Transverse colon (tissue), 4 donors: ENCODE results near the gene BCAR3. TPM values are rescaled to one million over a fixed set of nuclear protein-coding genes. Genes with fewer than 3 reads are reported as not detected.

ENCODE experiments used
- DNase-seq: peaks from one replicate; pipeline ENCODE4 v3.0.0-alpha.2; 2019
- H3K27ac ChIP-seq, 4 donors: fragments of 200-600 bp; sonication (generic); 2 replicates each; pipeline ENCODE4 v1.5.1; 2016 to 2018; ENCODE audit warnings: inconsistent platforms in 4 of 4
- H3K27me3 ChIP-seq: fragments of 200-600 bp; sonication (generic); 2 replicates; pipeline ENCODE4 v1.5.1; 2017; ENCODE audit warnings: inconsistent platforms
- H3K36me3 ChIP-seq, 4 donors: fragments of 200-600 bp; sonication (generic); 2 replicates each; pipeline ENCODE4 v1.5.1; 2017 to 2019; ENCODE audit warnings: inconsistent platforms in 4 of 4
- H3K4me1 ChIP-seq, 4 donors: fragments of 200-600 bp; sonication (generic); 2 replicates each; pipeline ENCODE4 v1.5.1; 2017 to 2020; ENCODE audit warnings: inconsistent platforms in 4 of 4
- H3K4me3 ChIP-seq, 4 donors: fragments of 200-600 bp; sonication (generic); 1 replicate in 1 of 4; 2 replicates in 3 of 4; pipeline versions ENCODE4 v1.5.1 to v1.6.1; 2017 to 2019; ENCODE audit warnings: inconsistent platforms in 4 of 4
- H3K9me3 ChIP-seq, 2 donors: fragments of 200-600 bp; sonication (generic); 2 replicates each; pipeline ENCODE4 v1.5.1; 2017 to 2019; ENCODE audit warnings: inconsistent platforms in 2 of 2
- EP300 ChIP-seq: sonication (generic); formaldehyde crosslinking; IDR thresholded peaks from one replicate; pipeline ENCODE4 v1.6.1; 2017; ENCODE audit warnings: antibody characterized with exemption, low read depth
- POLR2A ChIP-seq: fragments of 450-650 bp; IDR thresholded peaks from one replicate; pipeline ENCODE4 v1.6.1; 2016; ENCODE audit warnings: antibody characterized with exemption, mild to moderate bottlenecking, moderate library complexity
- POLR2AphosphoS5 ChIP-seq, 3 donors: sonication (generic); formaldehyde crosslinking; IDR thresholded peaks; one replicate each; pipeline ENCODE4 v1.6.1; 2016; ENCODE audit warnings: antibody characterized with exemption in 3 of 3
- WGBS, 2 donors: methylation state at CpG; one replicate each; pipeline ENCODE4 v1.1.5; 2018; ENCODE audit warnings: low coverage in 1 of 2; 5-methylcytosine and 5-hydroxymethylcytosine counted together
- in situ Hi-C, 4 donors: fragments of 200-750 bp; cut with MboI; loops; one replicate each; pipeline versions ENCODE4 v1.15.0 to v1.15.1; 2017; ENCODE audit warnings: low sequenced_read_pairs in 3 of 4, low pct_ligation_motif_present in 1 of 4, low pct_unique_long_range_greater_than_20kb in 1 of 4
- intact Hi-C: fragments of 100-400 bp; cut with DNase I; formaldehyde crosslinking; loops from one replicate; pipeline ENCODE4 v1.15.1; 2023; ENCODE audit warnings: low total_unique reads
- total RNA-seq, 4 donors: library from RNA; depleted of rRNA; stranded (reverse); fragments of >200 nt; gene quantifications; one replicate each; pipeline ENCODE4 v1.1.0, GENCODE V29; 2016
- TF ChIP-seq, protein P1 (sequence below), 5 experiments: fragments of 200-600 bp in 3 of 5; fragments of 450-650 bp in 2 of 5; sonication (generic) in 3 of 5; IDR thresholded peaks; 1 replicate in 2 of 5; 2 replicates in 3 of 5; pipeline ENCODE4 v1.5.1; 2016 to 2017; ENCODE audit warnings: antibody characterized with exemption in 5 of 5, inconsistent platforms in 3 of 5, mild to moderate bottlenecking in 2 of 5, moderate library complexity in 1 of 5

BCAR3 gene
- total RNA-seq, 4 donors from 2014 or later, result 12.3 to 71.7 (median 40.5) TPM

DNA sequence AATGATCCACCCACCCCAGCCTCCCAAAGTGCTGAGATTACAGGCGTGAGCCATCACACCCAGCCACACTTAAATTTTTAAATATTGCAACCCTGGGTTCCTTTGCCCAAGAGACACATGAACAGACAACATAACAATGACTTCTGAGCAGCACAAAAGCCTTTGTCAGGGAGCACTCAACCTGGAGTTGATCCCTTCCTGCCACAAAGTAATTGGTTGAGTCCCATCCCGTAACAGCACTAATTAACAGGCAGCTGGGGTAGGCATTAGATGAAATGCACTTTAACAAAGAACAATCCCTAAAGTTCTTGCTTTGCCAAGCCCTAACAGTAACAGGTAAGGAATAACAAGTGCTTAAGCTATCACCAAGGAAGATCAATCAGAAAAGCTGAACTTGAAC lies 5.9 kb upstream of the BCAR3 start:
- Histone ChIP-seq H3K27ac (no peak overlapping the region), H3K9me3 (no peaks in the 10 kb centered on the region), H3K36me3 (no peaks in the 10 kb centered on the region), H3K4me1 (peaks cover 0 to 6% (median 3%) of the 10 kb centered on the region in 4 donors), H3K4me3 (no peak overlapping the region), H3K27me3 (no peaks in the 10 kb centered on the region)
- in situ Hi-C loops (no loop called here), intact Hi-C loops (no loop called here)
- TF ChIP-seq EP300 (no peak), POLR2AphosphoS5 (IDR thresholded peaks at IDR 0.05) (no peak), POLR2A (no peak)
- TF ChIP-seq, protein P1, sequence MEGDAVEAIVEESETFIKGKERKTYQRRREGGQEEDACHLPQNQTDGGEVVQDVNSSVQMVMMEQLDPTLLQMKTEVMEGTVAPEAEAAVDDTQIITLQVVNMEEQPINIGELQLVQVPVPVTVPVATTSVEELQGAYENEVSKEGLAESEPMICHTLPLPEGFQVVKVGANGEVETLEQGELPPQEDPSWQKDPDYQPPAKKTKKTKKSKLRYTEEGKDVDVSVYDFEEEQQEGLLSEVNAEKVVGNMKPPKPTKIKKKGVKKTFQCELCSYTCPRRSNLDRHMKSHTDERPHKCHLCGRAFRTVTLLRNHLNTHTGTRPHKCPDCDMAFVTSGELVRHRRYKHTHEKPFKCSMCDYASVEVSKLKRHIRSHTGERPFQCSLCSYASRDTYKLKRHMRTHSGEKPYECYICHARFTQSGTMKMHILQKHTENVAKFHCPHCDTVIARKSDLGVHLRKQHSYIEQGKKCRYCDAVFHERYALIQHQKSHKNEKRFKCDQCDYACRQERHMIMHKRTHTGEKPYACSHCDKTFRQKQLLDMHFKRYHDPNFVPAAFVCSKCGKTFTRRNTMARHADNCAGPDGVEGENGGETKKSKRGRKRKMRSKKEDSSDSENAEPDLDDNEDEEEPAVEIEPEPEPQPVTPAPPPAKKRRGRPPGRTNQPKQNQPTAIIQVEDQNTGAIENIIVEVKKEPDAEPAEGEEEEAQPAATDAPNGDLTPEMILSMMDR (IDR thresholded peaks at IDR 0.05), result no peak
- 93% methylated on average over 2 of the region's 2 CpGs; no CpG with 5 or more reads in 1 of the 2 donors for WGBS, 2 donors
- DNase-seq, result no peak

DNA sequence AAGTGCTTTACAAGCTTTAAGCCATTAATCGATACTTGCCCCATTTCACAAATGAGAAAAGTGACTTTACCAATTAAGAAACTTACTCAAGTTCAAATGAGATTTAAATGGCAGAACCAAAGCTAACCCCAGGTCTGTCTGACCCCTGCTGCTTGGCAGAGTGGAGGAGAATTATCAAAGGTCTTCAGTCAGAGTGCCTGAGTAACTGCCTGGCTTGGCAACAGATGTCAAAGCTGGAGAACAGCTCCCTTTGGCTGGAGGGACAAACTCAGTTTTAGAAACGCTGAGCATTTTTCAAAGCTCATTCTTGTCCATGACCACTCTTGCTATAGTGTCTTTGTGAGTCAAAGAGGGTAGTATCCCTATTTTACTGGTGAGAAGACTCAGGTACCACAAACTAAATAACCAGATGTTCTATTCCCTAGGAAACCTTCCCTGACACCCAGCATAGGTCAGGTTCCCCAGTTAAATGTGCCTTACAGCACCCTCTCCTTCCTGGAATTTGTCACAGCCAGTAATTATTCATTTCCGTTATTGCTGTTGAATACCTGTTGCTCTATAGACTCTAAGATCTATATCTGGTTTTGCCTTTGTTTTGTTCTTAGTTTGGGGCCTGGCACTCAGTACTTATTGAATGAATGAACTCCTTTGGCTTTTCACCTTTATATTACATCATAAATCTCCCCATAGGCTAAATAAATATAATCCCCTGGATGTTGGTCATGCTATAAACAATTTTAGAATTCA lies 5.0 kb upstream of the BCAR3 start:
- 82 to 83% methylated on average over 2 to 3 of the region's 3 CpGs for WGBS, 2 donors
- H3K27me3 ChIP-seq, result no peaks in the 10 kb centered on the region
- H3K4me1 ChIP-seq, result peaks cover 0 to 7% (median 5%) of the 10 kb centered on the region in 4 donors
- in situ Hi-C loops (no loop called here), intact Hi-C loops (no loop called here)
- H3K36me3 ChIP-seq, result no peaks in the 10 kb centered on the region
- no peak for TF ChIP-seq POLR2AphosphoS5 (IDR thresholded peaks at IDR 0.05)
- TF ChIP-seq POLR2A, result no peak
- no peak for TF ChIP-seq EP300
- TF ChIP-seq, protein P1 (IDR thresholded peaks at IDR 0.05), result no peak
- H3K27ac ChIP-seq, result no peak overlapping the region
- no peaks in the 10 kb centered on the region for H3K9me3 ChIP-seq
- DNase-seq, result no peak
- H3K4me3 ChIP-seq, result no peak overlapping the region

DNA sequence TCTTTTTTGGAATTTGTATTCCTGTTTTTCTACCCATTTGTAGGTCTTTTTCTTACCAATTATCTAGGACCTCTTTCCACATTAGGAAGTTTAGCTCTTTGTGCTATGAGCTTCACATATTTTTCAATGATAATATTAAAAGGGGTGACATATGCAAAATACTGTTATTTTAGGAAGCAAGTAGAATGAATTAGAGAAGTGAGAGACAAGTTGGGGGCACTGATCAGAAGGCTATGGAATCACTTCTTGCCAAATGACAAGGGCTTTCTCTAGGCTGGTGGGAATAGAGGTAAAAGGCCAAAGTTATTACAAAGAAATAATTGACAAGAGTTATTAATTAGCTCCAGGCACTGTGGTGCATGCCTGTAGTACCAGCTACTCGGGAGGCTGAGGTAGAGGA lies 4.3 kb upstream of the BCAR3 start:
- intact Hi-C loops, result no loop called here
- H3K27me3 ChIP-seq, result no peaks in the 10 kb centered on the region
- H3K4me1 ChIP-seq, result peaks cover 0 to 10% (median 5%) of the 10 kb centered on the region in 4 donors
- no peak overlapping the region for H3K4me3 ChIP-seq
- 78 to 95% methylated on average over 1 of the region's 1 CpG for WGBS, 2 donors
- H3K27ac ChIP-seq, result no peak overlapping the region
- TF ChIP-seq, protein P1 (IDR thresholded peaks at IDR 0.05), result no peak
- DNase-seq, result no peak
- no peaks in the 10 kb centered on the region for H3K9me3 ChIP-seq
- in situ Hi-C loops, result no loop called here
- H3K36me3 ChIP-seq, result no peaks in the 10 kb centered on the region

DNA sequence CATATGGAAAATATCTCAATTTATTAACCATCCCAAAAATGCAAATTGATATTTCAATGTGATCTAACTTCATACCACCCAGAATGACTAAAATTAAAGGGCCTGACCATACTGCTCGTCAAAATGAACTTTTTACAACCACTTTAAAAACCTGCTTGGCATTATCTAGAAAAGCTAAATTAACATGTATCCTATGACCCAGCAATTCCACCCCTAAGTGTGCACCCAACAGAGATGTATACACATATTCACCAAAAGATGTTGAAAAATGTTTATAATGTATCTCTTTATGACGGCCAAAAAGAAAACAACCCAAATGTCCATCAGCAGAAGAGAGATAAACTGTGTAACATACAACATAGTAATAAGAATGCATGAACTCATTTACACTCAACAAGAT lies 1.6 kb upstream of the BCAR3 start:
- no peaks in the 10 kb centered on the region for H3K36me3 ChIP-seq
- in situ Hi-C loops, result no loop called here
- H3K4me3 ChIP-seq, result no peak overlapping the region
- TF ChIP-seq POLR2AphosphoS5 (IDR thresholded peaks at IDR 0.05), result no peak
- TF ChIP-seq POLR2A, result no peak
- TF ChIP-seq EP300, result no peak
- TF ChIP-seq, protein P1 (IDR thresholded peaks at IDR 0.05), result no peak
- no peak for DNase-seq
- no peaks in the 10 kb centered on the region for H3K9me3 ChIP-seq
- H3K27me3 ChIP-seq, result no peaks in the 10 kb centered on the region
- intact Hi-C loops, result no loop called here
- 76 to 87% methylated on average over 2 of the region's 2 CpGs for WGBS, 2 donors
- peaks cover 0 to 16% (median 10%) of the 10 kb centered on the region in 4 donors for H3K4me1 ChIP-seq
- H3K27ac ChIP-seq, result no peak overlapping the region
